ENCODE data around the gene HPSE2. TPM values are rescaled to one million over a fixed set of nuclear protein-coding genes. Genes with fewer than 3 reads are reported as not detected.

HPSE2 gene
- total and polyA plus RNA-seq, 2 experiments from 2014 or later: 0.10 to 0.24 TPM

DNA sequence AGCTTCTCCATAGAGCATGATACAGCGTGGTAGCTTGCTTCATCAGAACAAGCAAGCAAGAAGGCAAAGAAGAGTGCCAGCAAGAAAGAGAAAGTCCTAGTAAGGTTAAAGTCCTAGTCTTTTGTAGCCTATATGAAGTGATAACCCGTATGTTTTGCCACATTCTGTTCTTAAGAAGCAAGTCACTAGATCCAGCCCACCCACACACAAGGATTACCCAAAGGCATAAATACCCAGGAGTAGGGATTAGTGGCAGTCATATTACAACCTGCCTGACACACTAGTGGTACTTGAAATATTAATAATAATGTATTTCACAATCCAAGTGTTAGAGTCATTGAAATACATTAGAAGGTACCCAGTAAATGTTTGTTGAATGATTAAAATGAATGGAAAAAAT lies 285.5 kb downstream of the HPSE2 start (continued):
- TF ChIP-seq, protein P1, sequence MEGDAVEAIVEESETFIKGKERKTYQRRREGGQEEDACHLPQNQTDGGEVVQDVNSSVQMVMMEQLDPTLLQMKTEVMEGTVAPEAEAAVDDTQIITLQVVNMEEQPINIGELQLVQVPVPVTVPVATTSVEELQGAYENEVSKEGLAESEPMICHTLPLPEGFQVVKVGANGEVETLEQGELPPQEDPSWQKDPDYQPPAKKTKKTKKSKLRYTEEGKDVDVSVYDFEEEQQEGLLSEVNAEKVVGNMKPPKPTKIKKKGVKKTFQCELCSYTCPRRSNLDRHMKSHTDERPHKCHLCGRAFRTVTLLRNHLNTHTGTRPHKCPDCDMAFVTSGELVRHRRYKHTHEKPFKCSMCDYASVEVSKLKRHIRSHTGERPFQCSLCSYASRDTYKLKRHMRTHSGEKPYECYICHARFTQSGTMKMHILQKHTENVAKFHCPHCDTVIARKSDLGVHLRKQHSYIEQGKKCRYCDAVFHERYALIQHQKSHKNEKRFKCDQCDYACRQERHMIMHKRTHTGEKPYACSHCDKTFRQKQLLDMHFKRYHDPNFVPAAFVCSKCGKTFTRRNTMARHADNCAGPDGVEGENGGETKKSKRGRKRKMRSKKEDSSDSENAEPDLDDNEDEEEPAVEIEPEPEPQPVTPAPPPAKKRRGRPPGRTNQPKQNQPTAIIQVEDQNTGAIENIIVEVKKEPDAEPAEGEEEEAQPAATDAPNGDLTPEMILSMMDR (conservative IDR thresholded peaks at IDR 0.05; ENCODE audit: low read depth in 2 of 2): no peak
- TF ChIP-seq POLR2AphosphoS5 (IDR thresholded peaks at IDR 0.05; ENCODE audit: low read depth): no peak
- TF ChIP-seq STAT1 (IDR thresholded peaks at IDR 0.05; ENCODE audit: unreplicated experiment): no peak
- TF ChIP-seq NANOG (IDR thresholded peaks at IDR 0.05; ENCODE audit: borderline replicate concordance): no peak
- TF ChIP-seq, protein P2, sequence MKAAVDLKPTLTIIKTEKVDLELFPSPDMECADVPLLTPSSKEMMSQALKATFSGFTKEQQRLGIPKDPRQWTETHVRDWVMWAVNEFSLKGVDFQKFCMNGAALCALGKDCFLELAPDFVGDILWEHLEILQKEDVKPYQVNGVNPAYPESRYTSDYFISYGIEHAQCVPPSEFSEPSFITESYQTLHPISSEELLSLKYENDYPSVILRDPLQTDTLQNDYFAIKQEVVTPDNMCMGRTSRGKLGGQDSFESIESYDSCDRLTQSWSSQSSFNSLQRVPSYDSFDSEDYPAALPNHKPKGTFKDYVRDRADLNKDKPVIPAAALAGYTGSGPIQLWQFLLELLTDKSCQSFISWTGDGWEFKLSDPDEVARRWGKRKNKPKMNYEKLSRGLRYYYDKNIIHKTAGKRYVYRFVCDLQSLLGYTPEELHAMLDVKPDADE (IDR thresholded peaks at IDR 0.05): no peak
- TF ChIP-seq EZH2 (IDR thresholded peaks at IDR 0.05; ENCODE audit: low read depth, unreplicated experiment): no peak
- no peak for TF ChIP-seq ZNF331 (CRISPR knock-in tag; IDR thresholded peaks at IDR 0.05; ENCODE audit: low read depth)
- TF ChIP-seq, protein P3, sequence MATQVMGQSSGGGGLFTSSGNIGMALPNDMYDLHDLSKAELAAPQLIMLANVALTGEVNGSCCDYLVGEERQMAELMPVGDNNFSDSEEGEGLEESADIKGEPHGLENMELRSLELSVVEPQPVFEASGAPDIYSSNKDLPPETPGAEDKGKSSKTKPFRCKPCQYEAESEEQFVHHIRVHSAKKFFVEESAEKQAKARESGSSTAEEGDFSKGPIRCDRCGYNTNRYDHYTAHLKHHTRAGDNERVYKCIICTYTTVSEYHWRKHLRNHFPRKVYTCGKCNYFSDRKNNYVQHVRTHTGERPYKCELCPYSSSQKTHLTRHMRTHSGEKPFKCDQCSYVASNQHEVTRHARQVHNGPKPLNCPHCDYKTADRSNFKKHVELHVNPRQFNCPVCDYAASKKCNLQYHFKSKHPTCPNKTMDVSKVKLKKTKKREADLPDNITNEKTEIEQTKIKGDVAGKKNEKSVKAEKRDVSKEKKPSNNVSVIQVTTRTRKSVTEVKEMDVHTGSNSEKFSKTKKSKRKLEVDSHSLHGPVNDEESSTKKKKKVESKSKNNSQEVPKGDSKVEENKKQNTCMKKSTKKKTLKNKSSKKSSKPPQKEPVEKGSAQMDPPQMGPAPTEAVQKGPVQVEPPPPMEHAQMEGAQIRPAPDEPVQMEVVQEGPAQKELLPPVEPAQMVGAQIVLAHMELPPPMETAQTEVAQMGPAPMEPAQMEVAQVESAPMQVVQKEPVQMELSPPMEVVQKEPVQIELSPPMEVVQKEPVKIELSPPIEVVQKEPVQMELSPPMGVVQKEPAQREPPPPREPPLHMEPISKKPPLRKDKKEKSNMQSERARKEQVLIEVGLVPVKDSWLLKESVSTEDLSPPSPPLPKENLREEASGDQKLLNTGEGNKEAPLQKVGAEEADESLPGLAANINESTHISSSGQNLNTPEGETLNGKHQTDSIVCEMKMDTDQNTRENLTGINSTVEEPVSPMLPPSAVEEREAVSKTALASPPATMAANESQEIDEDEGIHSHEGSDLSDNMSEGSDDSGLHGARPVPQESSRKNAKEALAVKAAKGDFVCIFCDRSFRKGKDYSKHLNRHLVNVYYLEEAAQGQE (IDR thresholded peaks at IDR 0.05; ENCODE audit: unreplicated experiment): no peak
- TF ChIP-seq JUNB (IDR thresholded peaks at IDR 0.05; ENCODE audit: unreplicated experiment): no peak
- TF ChIP-seq CREB1 (CRISPR knock-in tag; IDR thresholded peaks at IDR 0.05; ENCODE audit: low read depth): no peak
- no peak for TF ChIP-seq EZH2phosphoT487 (IDR thresholded peaks at IDR 0.05; ENCODE audit: unreplicated experiment)
- TF ChIP-seq ZNF114 (CRISPR knock-in tag; IDR thresholded peaks at IDR 0.05): no peak

DNA sequence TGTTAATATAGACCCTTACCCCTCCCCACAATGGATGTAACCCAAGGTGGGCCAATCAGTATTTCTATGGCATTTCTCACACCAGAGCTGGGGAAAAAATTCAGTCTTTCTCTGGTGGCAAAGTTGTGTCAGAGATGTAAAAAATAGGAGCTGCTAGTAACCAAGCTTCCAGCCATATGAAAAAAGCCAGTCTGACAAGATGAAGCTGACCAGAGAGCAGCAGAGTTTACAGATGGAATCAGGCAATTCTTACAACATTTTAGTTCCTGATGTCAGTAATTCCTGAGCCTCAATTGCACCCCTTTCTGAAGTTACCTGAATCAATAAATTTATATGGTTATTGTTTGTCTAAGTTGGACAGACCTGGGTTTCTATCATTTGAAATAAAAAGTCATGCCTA lies 286.3 kb downstream of the HPSE2 start:
- Histone ChIP-seq H2AFZ (no peak overlapping the region), H4K20me1 (replicated peaks; ENCODE audit: insufficient read depth) (no peaks in the 10 kb centered on the region), H3K4me2 (no peak overlapping the region), H3K27me3 (ENCODE audit: insufficient read depth) (no peaks in the 10 kb centered on the region), H3F3A (replicated peaks; ENCODE audit: low read depth) (no peaks in the 10 kb centered on the region), H3K36me3 (ENCODE audit: insufficient read depth) (no peaks in the 10 kb centered on the region), H3K9me2 (ENCODE audit: insufficient read depth) (no peaks in the 10 kb centered on the region), H3K4me3 (no peak overlapping the region), H3K79me2 (replicated peaks; ENCODE audit: insufficient read depth) (no peaks in the 10 kb centered on the region), H3K4me1 (ENCODE audit: insufficient read depth) (no peaks in the 10 kb centered on the region), H3K27ac (ENCODE audit: low read depth) (no peak overlapping the region)
- Mint-ChIP-seq H3K36me3 (ENCODE audit: low read depth) (no peaks in the 10 kb centered on the region), H3K4me1 (no peaks in the 10 kb centered on the region), H3K9me3 (no peaks in the 10 kb centered on the region), H3K27me3 (ENCODE audit: insufficient read depth, low read depth, poor library complexity) (no peaks in the 10 kb centered on the region), H3K4me3 (no peak overlapping the region), H3K27ac (no peak overlapping the region)
- ATAC-seq (no peak), DNase-seq (ENCODE audit: low spot score) (no peak)
- TF ChIP-seq, protein P2 (IDR thresholded peaks at IDR 0.05): no peak
- no peak for TF ChIP-seq JUNB (IDR thresholded peaks at IDR 0.05; ENCODE audit: unreplicated experiment)

Data from GM23338 (cell line).